ENCODE measurements around the gene PNMA6E. TPM values are rescaled to one million over a fixed set of nuclear protein-coding genes. Genes with fewer than 3 reads are reported as not detected.

The PNMA6E gene
- total and polyA plus RNA-seq, 2 experiments from 2014 or later, result 0.06 TPM; not detected in 1

DNA sequence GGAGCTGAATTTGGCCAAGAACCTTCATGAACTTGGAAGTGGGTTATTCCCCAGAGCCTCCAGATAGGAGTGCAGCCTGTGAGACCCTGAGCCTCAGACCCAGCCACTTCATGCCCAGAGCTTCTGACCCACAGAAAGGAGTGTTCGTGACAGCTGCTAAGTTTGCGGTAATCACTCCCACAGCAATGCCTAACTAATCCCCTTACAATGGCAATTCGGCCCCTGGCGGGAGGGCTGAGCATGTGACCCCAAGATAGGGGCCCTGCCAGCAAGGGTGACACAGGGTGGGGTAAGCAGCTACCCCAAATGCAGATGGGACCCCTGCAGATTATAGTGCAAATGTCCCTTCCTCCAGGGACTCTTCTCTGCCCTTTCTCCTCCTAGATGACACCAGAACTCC lies 22.5 kb downstream of the PNMA6E start:
- Histone ChIP-seq H3K4me3 (no peak overlapping the region), H3K36me3 (no peaks in the 10 kb centered on the region), H3K4me1 (ENCODE audit: low read depth) (no peaks in the 10 kb centered on the region), H3K27me3 (no peaks in the 10 kb centered on the region), H3K27ac (no peak overlapping the region), H3K9me3 (ENCODE audit: low read depth) (no peaks in the 10 kb centered on the region)
- no peak for TF ChIP-seq CTCF (IDR thresholded peaks at IDR 0.05; ENCODE audit: low read depth, low read length)
- no peak for DNase-seq (ENCODE audit: low read depth in 1 of 2, low spot score in 1 of 2)

GRCh38 chrX:153377727-153378126 lies 23.4 kb downstream of the PNMA6E start:
- Histone ChIP-seq H3K27ac (no peak overlapping the region), H3K4me1 (ENCODE audit: low read depth) (no peaks in the 10 kb centered on the region), H3K36me3 (no peaks in the 10 kb centered on the region), H3K4me3 (no peak overlapping the region), H3K27me3 (no peaks in the 10 kb centered on the region), H3K9me3 (ENCODE audit: low read depth) (no peaks in the 10 kb centered on the region)
- TF ChIP-seq CTCF (IDR thresholded peaks at IDR 0.05; ENCODE audit: low read depth, low read length), result no peak
- DNase-seq (ENCODE audit: low read depth in 1 of 2, low spot score in 1 of 2), result no peak

- DNase-seq (ENCODE audit: low read depth in 1 of 2, low spot score in 1 of 2), result no peak
- H3K27ac ChIP-seq, result no peak overlapping the region
- TF ChIP-seq CTCF (IDR thresholded peaks at IDR 0.05; ENCODE audit: low read depth, low read length), result no peak
Observed at GRCh38 chrX:153375571-153375970, 25.6 kb downstream of the PNMA6E start.

GRCh38 chrX:153374426-153374825 lies 26.7 kb downstream of the PNMA6E start:
- H3K4me1 ChIP-seq (ENCODE audit: low read depth), result no peaks in the 10 kb centered on the region
- DNase-seq (ENCODE audit: low read depth in 1 of 2, low spot score in 1 of 2), result no peak
- no peaks in the 10 kb centered on the region for H3K9me3 ChIP-seq (ENCODE audit: low read depth)
- no peak overlapping the region for H3K4me3 ChIP-seq
- H3K36me3 ChIP-seq, result no peaks in the 10 kb centered on the region
- TF ChIP-seq CTCF (IDR thresholded peaks at IDR 0.05; ENCODE audit: low read depth, low read length), result no peak
- H3K27ac ChIP-seq, result no peak overlapping the region
- H3K27me3 ChIP-seq, result no peaks in the 10 kb centered on the region

More at GRCh38 chrX:153375571-153375970, 25.6 kb downstream of the PNMA6E start:
- no peak overlapping the region for H3K4me3 ChIP-seq
- no peaks in the 10 kb centered on the region for H3K27me3 ChIP-seq
- H3K9me3 ChIP-seq (ENCODE audit: low read depth), result no peaks in the 10 kb centered on the region
- no peaks in the 10 kb centered on the region for H3K36me3 ChIP-seq
- no peaks in the 10 kb centered on the region for H3K4me1 ChIP-seq (ENCODE audit: low read depth)

- H3K36me3 ChIP-seq, result no peaks in the 10 kb centered on the region
- no peak for DNase-seq (ENCODE audit: low read depth in 1 of 2, low spot score in 1 of 2)
- no peaks in the 10 kb centered on the region for H3K27me3 ChIP-seq
- no peaks in the 10 kb centered on the region for H3K9me3 ChIP-seq (ENCODE audit: low read depth)
- TF ChIP-seq CTCF (IDR thresholded peaks at IDR 0.05; ENCODE audit: low read depth, low read length), result no peak
- no peak overlapping the region for H3K27ac ChIP-seq
- no peak overlapping the region for H3K4me3 ChIP-seq
- H3K4me1 ChIP-seq (ENCODE audit: low read depth), result no peaks in the 10 kb centered on the region
Observed at GRCh38 chrX:153372949-153373348, 28.2 kb downstream of the PNMA6E start.

GRCh38 chrX:153371256-153371655 lies 29.9 kb downstream of the PNMA6E start:
- Histone ChIP-seq H3K4me1 (ENCODE audit: low read depth) (no peaks in the 10 kb centered on the region), H3K36me3 (no peaks in the 10 kb centered on the region), H3K9me3 (ENCODE audit: low read depth) (no peaks in the 10 kb centered on the region), H3K27ac (no peak overlapping the region), H3K4me3 (no peak overlapping the region), H3K27me3 (no peaks in the 10 kb centered on the region)
- TF ChIP-seq CTCF (IDR thresholded peaks at IDR 0.05; ENCODE audit: low read depth, low read length), result no peak
- DNase-seq (ENCODE audit: low read depth in 1 of 2, low spot score in 1 of 2), result no peak

Measured in cardiac muscle cell (in vitro differentiated cells and primary cell).